Naive thymus-derived CD4-positive, alpha-beta T cell (primary cell): ENCODE measurements around the gene FOXA3. TPM values are rescaled to one million over a fixed set of nuclear protein-coding genes. Genes with fewer than 3 reads are reported as not detected.
A peak's percentile ranks its signal among the peaks of the same experiment; 100 is the strongest.

Experiments used
- ATAC-seq: fragments of 150-1000 bp; cut with Tn5 transposase; 2 replicates; pipeline ENCODE4 v1.10.0; 2021; ENCODE audit warnings: mild to moderate bottlenecking, moderate library complexity
- CTCF ChIA-PET: fragments of 350-600 bp; sonication (Branson Sonifier 250); formaldehyde crosslinking; loops from one replicate; lab custom pipeline; 2021; ENCODE audit warnings: antibody characterized with exemption; lab: Charles Lee
- POLR2A ChIA-PET: fragments of 350-600 bp; sonication (Branson Sonifier 250); formaldehyde crosslinking; loops from one replicate; lab custom pipeline; 2021; ENCODE audit warnings: antibody characterized with exemption, inconsistent platforms; lab: Charles Lee
- DNase-seq, 9 donors: peaks; one replicate each; pipeline versions ENCODE4 v3.0.0 to v3.0.0-alpha.2; 2020 to 2022; ENCODE audit warnings: mixed read lengths in 1 of 9
- H3K27ac ChIP-seq: one replicate; pipeline ENCODE4 v1.7.0; 2013; ENCODE audit warnings: mild to moderate bottlenecking, low read depth, low read length, moderate library complexity
- H3K27me3 ChIP-seq, 2 donors: one replicate each; pipeline ENCODE4 v1.7.0; 2013; ENCODE audit warnings: low read length in 2 of 2, mild to moderate bottlenecking in 2 of 2, moderate library complexity in 2 of 2; ENCODE audit not compliant: control insufficient read depth in 2 of 2, insufficient read depth in 2 of 2
- H3K36me3 ChIP-seq, 3 experiments: 1 replicate in 2 of 3; 2 replicates in 1 of 3; pipeline ENCODE4 v1.7.0; 2013; ENCODE audit warnings: low read length in 3 of 3, mild to moderate bottlenecking in 3 of 3, moderate library complexity in 1 of 3; ENCODE audit not compliant: insufficient read depth in 3 of 3, control insufficient read depth in 2 of 3
- H3K4me1 ChIP-seq, 2 donors: one replicate each; pipeline ENCODE4 v1.7.0; 2013; ENCODE audit warnings: low read length in 2 of 2, mild to moderate bottlenecking in 2 of 2, moderate library complexity in 1 of 2; ENCODE audit not compliant: control insufficient read depth in 2 of 2, insufficient read depth in 2 of 2
- H3K4me3 ChIP-seq: 2 replicates; pipeline ENCODE4 v1.7.0; 2013; ENCODE audit warnings: mild to moderate bottlenecking, low read length
- H3K9me3 ChIP-seq, 3 experiments: 1 replicate in 2 of 3; 2 replicates in 1 of 3; pipeline ENCODE4 v1.7.0; 2013; ENCODE audit warnings: low read length in 3 of 3; ENCODE audit not compliant: control insufficient read depth in 2 of 3
- H3K27ac Mint-ChIP-seq, 9 donors: one replicate each; pipeline ENCODE4 v1.8.0; 2020 to 2022; ENCODE audit warnings: mixed read lengths in 9 of 9, mild to moderate bottlenecking in 8 of 9, moderate library complexity in 5 of 9, inconsistent platforms in 2 of 9
- H3K27me3 Mint-ChIP-seq, 5 donors: one replicate each; pipeline ENCODE4 v1.8.0; 2021 to 2022; ENCODE audit warnings: mixed read lengths in 5 of 5, mild to moderate bottlenecking in 1 of 5
- H3K36me3 Mint-ChIP-seq, 5 donors: one replicate each; pipeline ENCODE4 v1.8.0; 2020 to 2022; ENCODE audit warnings: mixed read lengths in 5 of 5, mild to moderate bottlenecking in 3 of 5, inconsistent platforms in 1 of 5
- H3K4me1 Mint-ChIP-seq, 7 donors: one replicate each; pipeline ENCODE4 v1.8.0; 2020 to 2022; ENCODE audit warnings: mixed read lengths in 7 of 7, mild to moderate bottlenecking in 3 of 7, inconsistent platforms in 1 of 7
- H3K4me3 Mint-ChIP-seq, 10 donors: one replicate each; pipeline ENCODE4 v1.8.0; 2020 to 2022; ENCODE audit warnings: mild to moderate bottlenecking in 10 of 10, mixed read lengths in 10 of 10, moderate library complexity in 6 of 10, inconsistent platforms in 2 of 10
- H3K9me3 Mint-ChIP-seq, 11 donors: one replicate each; pipeline ENCODE4 v1.8.0; 2020 to 2022; ENCODE audit warnings: mixed read lengths in 11 of 11, mild to moderate bottlenecking in 4 of 11, inconsistent platforms in 1 of 11, moderate library complexity in 1 of 11
- intact Hi-C, 2 donors: fragments of 100-400 bp; cut with micrococcal nuclease; formaldehyde crosslinking; loops; one replicate each; pipeline ENCODE4 v1.15.1; 2023
- polyA plus RNA-seq, 2 donors: library from polyadenylated mRNA; unstranded; fragments of 300-500 nt; fragmentation: Illumina TruSeq; gene quantifications; one replicate each; pipeline ENCODE4 v1.2.3, GENCODE V29; 2021
- total RNA-seq, 6 experiments: library from RNA in 5 of 6; stranded (reverse) in 5 of 6; gene quantifications; 1 replicate in 5 of 6; 2 replicates in 1 of 6; pipeline ENCODE4 v1.2.3 and lab custom pipeline; 2021 to 2026

FOXA3 gene
- total and polyA plus RNA-seq, 7 experiments from 2014 or later, result not detected

DNA sequence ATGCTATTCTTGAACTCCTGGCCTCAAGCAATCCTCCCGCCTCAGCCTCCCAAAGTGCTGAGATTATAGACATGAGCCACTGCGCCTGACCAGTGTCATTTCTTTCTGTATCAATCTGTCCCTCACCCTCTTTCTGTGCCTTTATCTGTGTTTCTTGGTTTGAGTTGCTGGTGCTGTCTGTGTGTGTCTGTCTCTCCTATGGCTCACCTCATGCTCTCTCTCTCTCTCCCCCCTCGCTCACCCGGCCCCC lies 12.0 kb downstream of the FOXA3 start:
- Mint-ChIP-seq H3K27me3 (peaks cover 9 to 35% (median 23%) of the 10 kb centered on the region in 5 donors), H3K27ac (peak overlapping the region in 3 of 9 donors; percentile 7 to 60 (median 50)), H3K36me3 (no peaks in the 10 kb centered on the region), H3K4me1 (peaks cover 13 to 23% (median 18%) of the 10 kb centered on the region in 7 donors), H3K4me3 (peak overlapping the region; percentile 0 to 78 (median 47)), H3K9me3 (no peaks in the 10 kb centered on the region)
- intact Hi-C loops, result no loop called here
- H3K36me3 ChIP-seq, result no peaks in the 10 kb centered on the region
- peaks cover 0 to 12% of the 10 kb centered on the region in 2 donors for H3K4me1 ChIP-seq
- ATAC-seq, result peak; percentile 61
- CTCF ChIA-PET, result no interaction called here
- no peaks in the 10 kb centered on the region for H3K9me3 ChIP-seq
- H3K27me3 ChIP-seq, result no peaks in the 10 kb centered on the region
- DNase-seq, result peak in 2 of 9 donors; percentile 21 to 30
- no peak overlapping the region for H3K4me3 ChIP-seq
- no peak overlapping the region for H3K27ac ChIP-seq
- POLR2A ChIA-PET, result no interaction called here

DNA sequence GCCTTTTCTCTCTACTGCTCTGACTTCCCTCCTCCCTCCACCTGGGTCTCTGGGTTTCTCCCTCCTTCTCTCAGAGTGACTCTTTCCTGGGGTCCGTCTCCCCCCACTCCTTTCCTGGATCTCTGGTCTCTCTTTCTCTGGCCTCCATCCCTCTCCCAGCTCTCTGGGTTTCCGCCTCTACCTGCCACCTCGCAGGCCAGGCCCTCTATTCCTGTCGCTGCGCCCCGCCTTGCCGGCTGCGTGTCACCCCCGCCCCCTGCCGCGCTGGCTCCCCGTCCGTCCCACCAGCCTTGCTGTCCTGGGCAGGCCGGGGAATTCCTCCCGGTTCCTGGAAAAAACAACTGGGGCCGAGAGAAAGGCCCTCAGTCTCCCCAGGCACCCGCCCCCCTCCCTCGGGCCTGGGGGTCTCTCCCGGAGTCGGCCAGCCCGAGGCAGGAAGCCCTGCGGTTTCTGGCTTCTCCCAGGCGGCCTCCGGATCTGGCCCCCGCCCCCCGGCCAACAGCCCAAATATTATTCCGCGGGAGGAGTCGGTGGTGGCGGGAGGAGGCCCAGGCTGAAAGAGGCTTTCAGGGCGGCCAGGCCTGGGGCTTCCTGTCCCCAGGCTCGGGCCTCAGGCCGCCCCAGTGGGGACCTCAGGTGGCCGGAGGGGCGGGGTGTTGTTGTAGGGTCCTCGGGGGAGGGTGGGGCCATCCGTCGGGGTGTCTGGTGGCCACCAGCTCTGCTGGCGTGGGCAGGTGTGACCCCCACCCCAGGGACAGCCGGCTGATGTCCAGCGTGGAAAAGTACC lies 12.5 kb downstream of the FOXA3 start:
- Mint-ChIP-seq H3K36me3 (peaks cover 0 to 2% (median 0%) of the 10 kb centered on the region in 5 donors), H3K27ac (peak overlapping the region in 5 of 9 donors; percentile 16 to 71 (median 50)), H3K27me3 (peaks cover 9 to 35% (median 23%) of the 10 kb centered on the region in 5 donors), H3K9me3 (peaks cover 0 to 3% (median 0%) of the 10 kb centered on the region in 11 donors), H3K4me1 (peaks cover 15 to 26% (median 22%) of the 10 kb centered on the region in 7 donors), H3K4me3 (peak overlapping the region; percentile 0 to 78 (median 54))
- Histone ChIP-seq H3K27ac (no peak overlapping the region), H3K4me3 (no peak overlapping the region), H3K9me3 (no peaks in the 10 kb centered on the region), H3K27me3 (no peaks in the 10 kb centered on the region), H3K36me3 (no peaks in the 10 kb centered on the region), H3K4me1 (peaks cover 0 to 12% of the 10 kb centered on the region in 2 donors)
- ChIA-PET CTCF (no interaction called here), POLR2A (no interaction called here)
- intact Hi-C loops, result no loop called here
- ATAC-seq (peak; percentile 41), DNase-seq (peak in 3 of 9 donors; percentile 27 to 47 (median 27))

DNA sequence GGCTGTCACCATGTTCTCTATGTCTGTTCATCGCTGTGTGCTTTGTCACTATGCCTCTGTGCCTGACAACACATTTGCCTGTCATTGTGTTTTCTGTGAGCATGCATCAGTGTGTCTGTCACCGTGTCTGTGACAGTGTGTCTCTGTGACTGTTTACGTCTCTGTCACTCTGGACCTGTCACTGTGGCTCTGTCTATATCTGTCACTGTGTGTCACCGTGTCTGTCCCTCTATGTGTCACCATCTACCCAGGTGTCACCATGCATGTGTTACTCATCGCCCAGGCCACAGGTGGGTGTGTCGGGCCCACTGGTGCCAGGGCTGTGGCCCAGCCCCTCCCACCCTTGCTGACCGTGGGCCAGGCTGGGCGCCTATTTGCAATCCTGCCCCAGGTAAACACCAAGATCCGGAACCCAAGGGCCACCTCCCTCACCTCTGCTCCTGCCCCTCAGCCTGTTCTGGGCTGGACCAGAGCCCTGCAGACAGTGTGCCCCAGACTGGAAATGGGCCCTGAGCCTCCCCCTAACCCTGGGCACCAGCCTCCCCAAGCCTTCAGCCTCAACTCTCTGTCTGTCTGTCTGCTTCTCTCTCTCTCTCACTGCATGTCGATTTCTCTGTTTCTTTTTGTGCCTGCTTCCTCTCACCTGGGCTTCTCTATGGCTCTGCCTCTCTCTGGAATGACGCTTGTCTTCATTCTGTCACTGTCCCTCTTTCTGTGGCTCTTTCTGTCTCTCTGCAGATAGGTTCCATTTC lies 14.1 kb downstream of the FOXA3 start:
- H3K4me3 Mint-ChIP-seq, result peak overlapping the region in 7 of 10 donors; percentile 0 to 68 (median 50)
- no peak for DNase-seq
- H3K4me1 Mint-ChIP-seq, result peaks cover 18 to 35% (median 28%) of the 10 kb centered on the region in 7 donors
- no peaks in the 10 kb centered on the region for H3K9me3 ChIP-seq
- ATAC-seq, result peak; percentile 31
- H3K4me3 ChIP-seq, result no peak overlapping the region
- H3K36me3 ChIP-seq, result no peaks in the 10 kb centered on the region
- POLR2A ChIA-PET, result no interaction called here
- CTCF ChIA-PET, result no interaction called here
- peaks cover 0 to 4% (median 0%) of the 10 kb centered on the region in 11 donors for H3K9me3 Mint-ChIP-seq
- no peak overlapping the region for H3K27ac ChIP-seq
- H3K27ac Mint-ChIP-seq, result peak overlapping the region in 4 of 9 donors; percentile 10 to 70 (median 29)
- H3K27me3 Mint-ChIP-seq, result peaks cover 9 to 35% (median 23%) of the 10 kb centered on the region in 5 donors
- intact Hi-C loops, result no loop called here
- peaks cover 3 to 23% of the 10 kb centered on the region in 2 donors for H3K4me1 ChIP-seq
- H3K27me3 ChIP-seq, result no peaks in the 10 kb centered on the region
- H3K36me3 Mint-ChIP-seq, result peaks cover 0 to 5% (median under 1%) of the 10 kb centered on the region in 5 donors

- Histone ChIP-seq H3K27ac (no peak overlapping the region), H3K36me3 (no peaks in the 10 kb centered on the region), H3K9me3 (no peaks in the 10 kb centered on the region), H3K4me1 (peaks cover 3 to 31% of the 10 kb centered on the region in 2 donors), H3K27me3 (no peaks in the 10 kb centered on the region), H3K4me3 (no peak overlapping the region)
- ATAC-seq (no peak), DNase-seq (no peak)
- no peak overlapping the region for H3K27ac Mint-ChIP-seq
- POLR2A ChIA-PET, result no interaction called here
- intact Hi-C loops, result no loop called here
- peaks cover 0 to 4% (median 0%) of the 10 kb centered on the region in 11 donors for H3K9me3 Mint-ChIP-seq
- CTCF ChIA-PET, result no interaction called here
- peaks cover 26 to 43% (median 33%) of the 10 kb centered on the region in 7 donors for H3K4me1 Mint-ChIP-seq
- H3K27me3 Mint-ChIP-seq, result peaks cover 9 to 35% (median 23%) of the 10 kb centered on the region in 5 donors
- peaks cover 0 to 6% (median 5%) of the 10 kb centered on the region in 5 donors for H3K36me3 Mint-ChIP-seq
- no peak overlapping the region for H3K4me3 Mint-ChIP-seq
These were observed 14.9 kb downstream of the FOXA3 start for GRCh38 chr19:45879055-45879454.

DNA sequence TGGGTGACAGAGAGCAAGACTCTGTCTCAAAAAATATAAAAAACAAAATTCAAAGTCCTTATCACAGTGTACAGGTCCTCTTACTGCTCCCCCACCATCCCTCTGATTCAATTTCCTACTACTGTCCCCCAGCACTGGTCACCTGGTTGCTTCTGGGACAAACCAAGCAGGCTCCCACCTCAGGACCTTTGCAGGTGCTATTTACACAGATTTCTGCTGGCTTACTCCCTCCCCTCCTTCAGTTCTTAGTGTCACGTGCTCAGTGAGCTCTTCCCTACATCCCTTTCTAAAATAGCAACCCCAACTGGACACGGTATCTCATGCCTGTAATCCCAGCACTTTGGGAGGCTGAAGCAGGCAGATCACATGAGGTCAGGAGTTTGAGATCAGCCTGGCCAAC lies 15.8 kb downstream of the FOXA3 start:
- peaks cover 9 to 40% of the 10 kb centered on the region in 2 donors for H3K4me1 ChIP-seq
- no peak overlapping the region for H3K27ac Mint-ChIP-seq
- H3K27me3 ChIP-seq, result no peaks in the 10 kb centered on the region
- peaks cover 4 to 31% (median 20%) of the 10 kb centered on the region in 5 donors for H3K27me3 Mint-ChIP-seq
- H3K4me3 Mint-ChIP-seq, result no peak overlapping the region
- DNase-seq (no peak), ATAC-seq (no peak)
- no peak overlapping the region for H3K4me3 ChIP-seq
- peaks cover 0 to 4% (median 0%) of the 10 kb centered on the region in 11 donors for H3K9me3 Mint-ChIP-seq
- H3K36me3 Mint-ChIP-seq, result peaks cover 0 to 6% (median 5%) of the 10 kb centered on the region in 5 donors
- POLR2A ChIA-PET, result no interaction called here
- intact Hi-C loops, result loop anchor here (10.0 kb wide), 3 partner anchors 385 to 1605 kb away; partner anchors contain the start of gene KPTN (in 1 of the 2)
- H3K27ac ChIP-seq, result no peak overlapping the region
- H3K4me1 Mint-ChIP-seq, result peaks cover 27 to 47% (median 34%) of the 10 kb centered on the region in 7 donors
- H3K9me3 ChIP-seq, result no peaks in the 10 kb centered on the region
- no peaks in the 10 kb centered on the region for H3K36me3 ChIP-seq
- CTCF ChIA-PET, result no interaction called here

DNA sequence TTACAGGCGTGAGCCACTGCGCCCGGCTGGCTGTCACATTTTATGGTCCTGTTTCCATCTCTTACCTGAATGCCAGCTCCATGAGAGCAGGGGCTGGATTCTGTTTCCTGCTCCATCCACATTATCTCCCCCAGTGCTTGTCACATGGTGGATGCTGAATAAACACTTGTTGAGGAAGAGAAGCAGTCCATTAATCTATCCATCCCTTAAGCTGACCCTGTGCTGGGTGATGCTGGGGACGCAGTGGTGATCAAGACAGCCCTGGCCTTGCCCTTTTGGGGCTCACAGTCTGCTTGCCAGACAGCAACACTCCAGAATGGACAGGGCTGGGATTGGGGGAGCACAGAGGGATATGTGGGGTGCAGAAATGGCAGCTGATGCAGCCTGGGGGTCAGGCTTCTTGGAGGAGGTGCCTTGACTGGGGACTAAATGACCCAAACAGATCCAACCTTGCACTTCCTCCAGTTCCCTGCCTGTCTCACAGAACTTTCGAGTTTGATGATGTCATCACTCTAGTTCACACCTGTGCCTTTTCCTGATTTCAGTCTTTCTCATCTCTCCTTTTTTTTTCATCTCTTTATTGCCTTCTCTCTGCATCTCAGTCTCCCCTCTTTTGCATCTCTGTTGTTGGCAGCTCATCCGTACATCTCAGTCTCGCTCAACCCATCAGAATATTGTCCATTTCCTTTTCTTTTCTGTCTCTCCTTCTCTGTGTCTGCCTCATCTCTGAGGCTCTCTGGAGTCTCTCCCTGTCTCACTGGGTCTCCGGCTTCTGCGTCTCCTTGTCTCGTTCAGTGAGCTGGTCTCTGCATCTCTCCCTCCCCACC lies 17.2 kb downstream of the FOXA3 start:
- Mint-ChIP-seq H3K27ac (peak overlapping the region in 1 of 9 donors; percentile 88), H3K9me3 (peaks cover 0 to 4% (median 0%) of the 10 kb centered on the region in 11 donors), H3K27me3 (peaks cover under 1 to 18% (median 8%) of the 10 kb centered on the region in 5 donors), H3K36me3 (peaks cover 0 to 6% (median 5%) of the 10 kb centered on the region in 5 donors), H3K4me1 (peaks cover 22 to 49% (median 35%) of the 10 kb centered on the region in 7 donors), H3K4me3 (peak overlapping the region in 1 of 10 donors; percentile 20)
- ATAC-seq, result no peak
- Histone ChIP-seq H3K4me1 (peaks cover 10 to 39% of the 10 kb centered on the region in 2 donors), H3K4me3 (no peak overlapping the region), H3K9me3 (no peaks in the 10 kb centered on the region), H3K36me3 (no peaks in the 10 kb centered on the region), H3K27me3 (no peaks in the 10 kb centered on the region), H3K27ac (no peak overlapping the region)
- no peak for DNase-seq
- POLR2A ChIA-PET, result no interaction called here
- CTCF ChIA-PET, result interaction anchor here (1.7 to 2.8 kb wide), 3 partner anchors 18 to 64 kb away, joined by 8 to 12 read pairs (median 9); partner anchors contain the start of genes MYPOP and SYMPK
- intact Hi-C loops, result loop anchor here (10.0 kb wide), 3 partner anchors 384 to 1604 kb away; partner anchors contain the start of gene KPTN (in 1 of the 2)
